Jurkat, Clone E6-1 (cell line): ENCODE results near the gene MSL3B.
"Not testable (repeated sequence)": the region's sequence is repeated elsewhere in the genome, so short reads cannot be mapped to it uniquely, and the experiment has no call there.

Experiments
- DNase-seq: peaks from one replicate; pipeline ENCODE4 v3.0.0-alpha.2; 2011; ENCODE audit warnings: low read depth, low spot score
- H3K4me3 ChIP-seq: 2 replicates; pipeline ENCODE4 v1.5.1; 2011; ENCODE audit warnings: mild to moderate bottlenecking, low read length, control low read depth, moderate library complexity

Gene MSL3B

DNA sequence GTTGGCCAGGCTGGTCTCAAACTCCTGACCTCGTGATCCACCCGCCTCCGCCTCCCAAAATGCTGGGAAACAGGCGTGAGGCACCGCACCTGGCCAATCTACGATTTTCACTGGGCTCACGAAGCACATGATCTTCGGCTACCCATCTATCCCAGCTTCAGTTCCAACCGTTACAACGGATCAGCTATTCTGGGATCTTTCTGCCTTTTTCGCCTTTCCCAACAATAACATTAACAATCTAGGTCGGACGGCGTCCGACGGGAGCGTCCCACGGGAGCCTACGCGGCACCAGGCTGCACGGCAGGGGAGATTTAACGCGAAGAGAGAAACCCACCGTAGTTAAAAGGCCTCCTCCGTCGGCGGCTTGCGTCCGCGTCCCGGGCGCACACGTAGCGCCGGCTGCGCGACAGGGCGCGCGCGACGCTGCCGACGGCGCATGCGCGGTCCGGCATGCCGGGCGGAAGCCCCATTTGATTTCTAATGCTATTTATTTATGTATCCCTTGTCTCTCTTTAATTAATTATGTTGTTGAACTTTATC is at the start of gene MSL3B:
MSL3B (minus strand) TSS at position 394 of the 540 bp plus-strand sequence.
- DNase-seq, result peak; percentile 72
- H3K4me3 ChIP-seq, result peak within 1 kb of the TSS; percentile 86

DNA sequence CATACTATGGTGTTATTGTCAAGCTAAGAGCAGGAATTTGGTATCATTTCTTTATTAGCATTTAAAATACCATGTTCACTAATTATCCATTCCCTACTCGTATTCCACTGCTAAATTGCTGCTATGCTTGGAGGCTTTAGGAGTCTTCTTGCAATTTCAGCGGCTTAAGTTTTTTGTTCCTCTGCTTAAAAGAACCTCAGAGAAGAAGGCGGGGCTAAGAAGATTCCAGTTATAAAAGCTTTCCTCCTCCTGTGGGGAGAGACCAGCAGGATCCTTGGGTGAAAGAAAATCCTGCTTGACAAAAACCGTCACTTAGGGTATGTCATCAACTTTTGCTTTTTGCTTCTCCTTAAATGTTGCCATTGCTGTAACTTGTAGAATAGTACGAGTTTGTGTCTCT is 48.9 kb upstream of the MSL3B start, which contains the start of gene TRPM8:
TRPM8 (plus strand) TSS at position 258 of the 400 bp plus-strand sequence. CDS start 9,165 bp downstream, outside the sequence.
- no peak within 1 kb of the TSS for H3K4me3 ChIP-seq
- DNase-seq, result no peak

DNA sequence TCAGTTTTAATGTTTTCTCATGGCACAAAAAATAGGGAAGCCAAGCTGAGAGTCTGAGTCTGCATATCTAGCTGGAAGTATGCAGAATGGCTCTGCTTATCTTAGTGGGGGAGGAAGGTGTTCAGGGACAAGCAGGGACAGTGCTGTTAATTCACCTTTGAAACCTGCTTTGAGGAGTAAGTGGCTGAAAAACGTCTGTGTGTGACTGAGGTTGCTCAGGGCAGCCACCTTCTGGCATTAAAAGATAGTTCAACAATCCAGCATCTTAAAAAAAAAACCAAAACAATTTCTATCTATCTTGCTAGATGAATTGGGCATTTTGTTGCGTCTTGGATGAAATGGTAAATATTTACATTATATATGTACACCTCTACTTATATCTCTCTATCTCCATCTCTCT is 46.9 kb upstream of the MSL3B start:
- no peak for DNase-seq
- H3K4me3 ChIP-seq, result no peak overlapping the region

DNA sequence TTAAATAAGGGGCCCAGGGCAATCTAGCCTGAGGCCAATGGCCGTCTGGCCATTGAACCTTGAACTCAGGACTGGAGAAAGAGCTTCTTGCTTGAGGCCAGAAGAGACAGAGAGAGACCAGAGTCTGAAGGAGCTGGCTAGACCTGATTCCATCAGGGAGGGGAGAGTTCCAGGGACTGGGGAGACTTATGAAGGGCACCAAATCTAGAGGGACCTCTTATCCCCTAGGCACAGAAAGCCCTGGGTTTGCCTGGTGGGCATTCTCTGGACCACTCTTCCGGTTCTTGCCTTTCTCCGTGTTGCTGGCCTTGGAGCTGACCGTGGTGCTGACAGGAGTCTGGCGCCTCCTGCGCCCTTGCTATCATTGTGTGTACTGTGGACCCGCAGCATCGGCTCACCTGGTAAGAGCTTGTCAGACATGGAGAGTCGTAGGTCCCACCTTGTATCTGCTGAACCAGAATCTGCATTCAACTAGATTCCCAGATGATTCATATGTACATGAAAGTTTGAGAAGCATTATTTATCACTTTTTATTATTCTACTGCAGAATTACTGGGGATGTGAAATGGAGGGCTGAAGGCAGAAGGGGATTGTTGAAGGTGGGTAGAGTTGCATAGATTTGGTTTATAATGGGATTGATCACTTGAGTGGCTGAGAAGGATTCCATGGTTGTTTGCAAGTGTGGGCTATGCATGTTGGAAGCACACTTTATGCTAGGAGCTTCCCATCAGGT is 44.7 kb upstream of the MSL3B start:
- no peak overlapping the region for H3K4me3 ChIP-seq
- peak; percentile 17 for DNase-seq

DNA sequence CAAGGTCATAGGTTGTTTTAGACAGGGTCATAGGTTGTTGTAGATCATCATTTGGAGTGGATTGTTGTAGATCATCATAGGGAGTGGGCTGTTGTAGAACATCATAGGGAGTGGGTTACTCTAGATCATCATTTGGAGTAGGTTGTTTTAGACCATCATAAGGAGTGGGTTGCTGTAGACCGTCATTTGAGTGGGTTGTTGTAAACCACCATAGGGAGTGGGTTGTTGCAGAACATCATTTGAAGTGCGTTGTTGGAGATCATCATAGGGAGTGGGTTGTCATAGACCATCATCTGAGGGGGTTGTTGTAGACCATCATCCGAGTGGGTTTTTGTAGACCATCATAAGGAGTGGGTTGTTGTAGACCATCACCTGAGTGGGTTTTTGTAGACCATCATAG is 39.4 kb upstream of the MSL3B start:
- no peak overlapping the region for H3K4me3 ChIP-seq
- DNase-seq, result no peak

DNA sequence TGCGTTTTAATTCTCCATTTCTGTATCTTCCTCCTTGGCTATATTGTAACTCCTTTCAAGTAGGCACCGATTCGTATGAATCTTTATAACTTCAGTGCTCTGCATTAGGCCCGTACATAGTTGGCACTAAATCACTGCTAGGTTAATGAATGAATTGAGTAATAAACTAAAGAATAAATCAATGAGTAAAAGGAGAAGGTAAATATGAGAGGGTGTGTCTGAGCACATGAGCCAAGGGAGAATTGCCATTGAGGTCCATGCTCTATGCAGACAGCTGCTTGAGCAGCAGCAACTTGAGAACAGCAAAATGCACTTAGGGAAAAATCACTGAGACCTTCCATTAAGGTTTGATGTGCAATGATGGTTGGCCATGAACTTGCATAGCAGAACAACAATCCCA is 37.8 kb upstream of the MSL3B start:
- H3K4me3 ChIP-seq, result no peak overlapping the region
- DNase-seq, result no peak

DNA sequence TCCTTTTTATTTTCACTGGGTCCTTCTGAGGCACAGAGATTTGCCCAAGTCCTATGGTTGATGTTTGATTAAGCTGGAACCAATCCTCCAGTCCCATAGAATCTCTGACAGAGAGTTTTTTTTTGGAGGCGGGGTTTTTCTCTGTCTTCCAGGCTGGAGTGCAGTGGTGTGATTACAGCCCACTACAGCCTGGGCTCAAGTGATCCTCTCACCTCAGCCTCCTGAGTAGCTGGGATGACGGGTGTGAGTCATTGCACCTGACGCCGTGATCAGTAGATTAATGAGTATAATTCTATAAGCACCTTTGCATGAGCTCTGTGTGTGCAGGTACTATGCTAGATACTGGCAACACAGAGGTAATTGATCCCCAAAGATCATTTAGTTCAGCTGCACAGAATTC is 33.7 kb upstream of the MSL3B start:
- H3K4me3 ChIP-seq, result no peak overlapping the region
- DNase-seq, result no peak

DNA sequence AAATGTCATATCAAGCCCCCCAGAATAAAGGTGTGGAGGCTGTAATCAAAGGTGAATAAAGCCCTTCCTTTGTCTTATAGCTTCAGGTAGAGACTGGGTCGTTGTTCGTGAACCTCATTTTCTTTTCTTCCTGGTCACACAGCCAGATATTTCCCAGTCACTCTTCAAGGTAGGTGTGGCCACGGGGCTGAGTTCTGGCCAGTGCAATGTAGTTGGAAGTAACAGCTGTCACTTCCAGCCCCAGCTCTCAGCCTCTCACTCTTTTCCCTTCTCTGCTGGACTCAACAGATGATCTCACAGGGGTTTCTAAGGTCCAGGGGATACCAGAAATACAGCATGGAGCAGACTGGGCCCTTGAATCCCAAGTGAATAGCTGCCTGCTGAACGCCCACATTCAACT is 33.2 kb upstream of the MSL3B start:
- no peak for DNase-seq
- H3K4me3 ChIP-seq, result no peak overlapping the region

DNA sequence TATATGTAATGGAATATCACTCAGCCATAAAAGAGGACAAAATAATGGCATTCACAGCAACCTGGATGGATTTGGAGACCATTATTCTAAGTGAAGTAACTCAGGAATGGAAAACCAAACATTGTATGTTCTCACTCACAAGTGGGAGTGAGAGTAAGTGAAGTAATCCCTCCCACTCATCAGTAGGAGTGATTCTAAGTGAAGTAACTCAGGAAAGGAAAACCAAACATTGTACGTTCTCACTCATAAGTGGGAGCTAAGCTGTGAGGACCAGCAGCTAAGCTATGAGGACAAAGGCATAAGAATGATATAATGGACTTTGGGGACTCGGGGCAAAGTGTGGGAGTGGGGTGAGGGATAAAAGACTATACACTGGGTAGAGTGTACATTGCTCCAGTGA is 28.1 kb upstream of the MSL3B start:
- H3K4me3 ChIP-seq, result not testable (repeated sequence)

DNA sequence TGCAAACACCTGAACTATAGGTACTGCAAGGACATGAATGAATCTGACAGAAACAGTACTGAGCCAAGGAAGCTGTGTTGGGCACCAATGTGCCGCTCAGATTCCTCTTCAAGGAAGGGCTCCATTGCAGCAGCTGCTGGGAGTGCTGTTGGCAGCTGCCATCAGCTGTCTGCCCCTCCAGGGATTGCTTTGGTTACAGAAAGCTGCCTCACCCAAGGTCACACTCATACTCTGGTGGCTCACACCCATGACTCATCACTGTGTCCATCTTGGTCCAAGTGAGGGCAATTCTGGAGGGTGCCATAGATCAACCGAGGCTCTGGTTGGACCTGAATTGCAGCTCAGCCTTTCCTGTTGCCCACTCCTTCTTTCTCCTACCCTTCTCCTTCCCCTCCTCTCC is 24.6 kb upstream of the MSL3B start:
- DNase-seq, result no peak
- H3K4me3 ChIP-seq, result no peak overlapping the region

More for the DNA sequence above, 28.1 kb upstream of the MSL3B start:
- not testable (repeated sequence) for DNase-seq

DNA sequence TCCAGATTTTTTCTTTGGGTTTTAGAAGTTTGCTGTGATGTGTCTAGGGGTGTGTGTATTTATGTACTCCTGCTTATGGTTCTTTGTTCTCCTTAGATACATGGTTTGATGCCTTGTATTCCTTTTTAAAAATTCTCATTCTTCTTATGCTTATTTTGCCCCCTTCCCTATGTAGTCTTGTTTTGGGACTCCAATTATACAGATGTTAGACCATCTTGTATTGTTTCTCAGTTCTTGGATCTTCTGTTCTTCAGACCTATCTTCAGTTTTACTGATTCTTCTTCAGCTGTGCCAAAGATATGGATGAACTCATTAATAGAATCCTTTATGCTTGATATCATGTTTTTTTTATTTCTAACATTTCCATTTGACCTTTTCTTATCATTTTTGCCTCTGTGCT is 14.2 kb upstream of the MSL3B start:
- no peak overlapping the region for H3K4me3 ChIP-seq
- no peak for DNase-seq

DNA sequence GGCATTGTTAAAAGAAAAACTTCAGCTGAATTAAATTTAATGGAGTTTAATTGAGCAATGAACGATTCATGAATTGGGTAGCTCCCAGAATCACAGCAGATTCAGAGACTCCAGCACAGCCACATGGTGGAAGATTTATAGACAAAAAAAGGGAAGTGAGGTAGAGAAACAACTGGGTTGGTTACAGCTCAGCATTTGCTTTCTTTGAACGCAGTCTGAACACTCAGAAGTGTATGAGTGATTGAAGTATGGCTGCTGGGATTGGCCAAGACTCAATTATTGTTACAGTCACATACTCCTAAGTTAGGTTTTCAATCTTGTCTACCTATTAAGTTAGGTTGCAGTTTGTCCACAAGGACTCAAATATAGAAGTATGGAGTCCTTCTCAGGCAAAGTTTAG is 3.9 kb upstream of the MSL3B start:
- not testable (repeated sequence) for H3K4me3 ChIP-seq, DNase-seq

DNA sequence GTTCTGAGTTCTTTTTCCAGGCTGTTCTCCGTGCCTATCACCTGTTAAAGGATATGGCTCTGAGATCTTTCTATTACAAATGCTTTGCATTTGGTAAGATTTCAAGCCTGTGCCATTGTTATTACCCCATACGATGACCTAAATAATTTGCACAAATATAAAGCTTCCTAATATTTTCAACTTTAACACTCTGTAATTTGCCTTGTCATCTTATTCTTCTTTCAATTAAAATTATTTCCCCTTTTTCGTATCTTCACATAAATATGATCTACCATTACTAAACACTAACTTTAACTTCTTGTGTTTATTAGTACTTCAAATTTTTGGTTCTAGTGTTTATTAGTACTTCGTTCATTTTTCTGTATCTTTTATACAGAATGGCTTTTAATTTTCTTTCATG is 3.2 kb upstream of the MSL3B start:
- DNase-seq, result no peak
- no peak overlapping the region for H3K4me3 ChIP-seq

DNA sequence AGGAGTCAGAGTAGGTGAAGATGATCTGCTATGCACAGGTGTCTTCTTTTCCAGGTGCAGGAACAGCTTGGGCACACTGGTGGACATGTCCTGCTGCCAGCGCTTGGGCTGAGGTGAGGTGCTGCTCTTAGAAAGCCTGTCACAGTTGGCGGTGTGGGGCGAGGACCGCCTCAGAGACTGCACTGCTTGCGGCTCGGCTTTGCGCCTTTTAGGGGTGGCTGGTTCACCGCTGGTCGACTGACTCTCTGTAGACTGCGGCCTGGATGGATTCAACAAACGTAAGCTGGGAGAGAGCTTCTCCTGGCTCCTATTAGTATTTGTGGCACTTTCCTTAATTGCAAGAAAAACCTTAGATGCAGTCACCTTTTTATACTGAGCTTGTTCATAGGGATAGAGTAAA is 1.7 kb downstream of the MSL3B start:
- DNase-seq, result no peak
- H3K4me3 ChIP-seq, result no peak overlapping the region

DNA sequence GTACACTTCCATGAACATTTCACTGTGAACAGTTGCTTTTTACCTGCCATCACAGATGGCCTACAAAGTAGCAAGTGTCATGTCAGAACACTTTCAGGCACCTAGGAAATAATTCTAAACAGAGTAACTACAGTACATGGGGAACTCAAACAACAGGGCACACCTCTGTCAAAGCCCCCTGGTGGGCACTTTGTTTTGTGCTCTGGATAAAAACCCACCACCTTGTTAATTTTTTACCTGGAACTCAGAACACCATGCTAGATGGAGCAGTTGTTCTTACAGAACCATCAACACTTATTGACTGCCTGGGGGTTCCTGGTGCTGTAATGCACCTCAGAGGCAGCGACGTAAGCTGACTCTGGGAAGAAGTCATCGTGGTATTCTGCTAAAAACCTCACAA is 2.3 kb downstream of the MSL3B start:
- peak; percentile 41 for DNase-seq
- H3K4me3 ChIP-seq, result no peak overlapping the region

DNA sequence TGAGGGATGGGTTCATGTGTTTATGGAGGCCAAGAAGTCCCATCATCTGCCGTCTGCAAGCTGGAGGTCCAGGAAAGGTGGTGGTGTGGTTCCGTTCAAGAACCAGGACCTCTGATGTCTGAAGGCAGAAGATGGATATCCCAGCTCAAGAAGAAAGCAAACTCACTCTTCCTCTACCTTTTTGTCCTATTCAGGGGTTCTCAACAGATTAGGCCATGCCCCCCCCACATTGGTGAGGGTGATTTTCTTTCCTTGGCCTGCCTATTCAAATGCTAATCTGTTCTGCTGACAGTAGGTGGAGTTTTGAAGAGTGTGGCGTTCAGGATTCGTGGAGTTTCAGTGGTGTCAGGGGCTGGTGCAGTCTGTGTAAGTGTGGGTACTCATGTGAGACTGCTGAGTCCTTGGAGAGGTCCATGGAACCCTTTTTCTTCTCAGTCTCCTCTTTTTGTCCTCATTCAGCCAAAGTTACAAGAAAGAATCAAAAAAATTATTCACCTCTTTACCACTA is 5.9 kb downstream of the MSL3B start:
- no peak overlapping the region for H3K4me3 ChIP-seq
- peak; percentile 26 for DNase-seq

DNA sequence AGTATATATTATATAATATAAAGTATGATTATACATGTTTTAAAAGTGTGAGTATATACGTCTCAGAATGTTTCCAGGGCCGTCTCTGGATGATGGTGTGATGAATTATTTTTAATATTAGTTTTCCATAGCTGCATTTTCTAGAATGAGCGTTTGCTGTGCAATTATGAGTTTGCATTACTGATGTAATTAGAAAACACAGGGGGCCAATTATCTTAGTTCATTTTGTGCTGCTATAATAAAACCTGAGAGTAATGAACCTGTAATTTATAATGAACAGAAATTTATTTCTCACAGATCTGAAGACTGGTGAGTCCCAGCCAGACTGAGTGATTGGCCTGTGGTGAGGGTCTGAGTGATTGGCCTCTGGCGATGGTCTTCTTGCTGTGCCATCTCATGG is 9.9 kb downstream of the MSL3B start:
- no peak for DNase-seq
- no peak overlapping the region for H3K4me3 ChIP-seq

DNA sequence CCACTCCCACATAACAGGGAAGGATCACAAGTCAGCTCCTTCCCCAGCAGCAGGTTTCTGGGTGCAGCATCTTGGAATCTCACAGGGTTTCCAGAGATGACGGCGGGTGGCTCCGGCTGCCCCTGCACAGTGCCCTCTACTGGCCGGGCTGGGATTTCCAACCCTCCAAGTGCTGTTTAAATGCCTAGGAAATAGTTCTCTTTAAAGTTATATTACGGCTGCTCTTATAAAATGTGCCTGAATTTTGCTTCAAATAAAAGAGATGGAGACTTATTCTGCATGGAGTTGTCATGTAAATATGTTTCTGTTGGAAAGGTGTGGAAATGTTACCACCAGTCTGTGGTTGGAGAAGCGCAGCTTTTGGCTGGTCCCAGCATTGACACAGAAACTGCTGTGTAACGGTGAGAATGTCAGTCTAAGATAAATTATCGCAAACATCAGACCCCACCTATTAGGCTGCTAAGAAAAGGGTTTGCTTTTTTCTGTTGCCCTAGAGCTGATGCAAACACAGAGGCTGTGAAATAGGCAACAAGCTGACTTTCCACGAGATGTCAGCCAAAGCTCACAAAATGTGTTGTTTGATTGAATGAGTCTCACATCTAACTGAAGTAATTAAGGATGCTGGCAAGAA is 10.6 kb downstream of the MSL3B start:
- no peak overlapping the region for H3K4me3 ChIP-seq
- no peak for DNase-seq

DNA sequence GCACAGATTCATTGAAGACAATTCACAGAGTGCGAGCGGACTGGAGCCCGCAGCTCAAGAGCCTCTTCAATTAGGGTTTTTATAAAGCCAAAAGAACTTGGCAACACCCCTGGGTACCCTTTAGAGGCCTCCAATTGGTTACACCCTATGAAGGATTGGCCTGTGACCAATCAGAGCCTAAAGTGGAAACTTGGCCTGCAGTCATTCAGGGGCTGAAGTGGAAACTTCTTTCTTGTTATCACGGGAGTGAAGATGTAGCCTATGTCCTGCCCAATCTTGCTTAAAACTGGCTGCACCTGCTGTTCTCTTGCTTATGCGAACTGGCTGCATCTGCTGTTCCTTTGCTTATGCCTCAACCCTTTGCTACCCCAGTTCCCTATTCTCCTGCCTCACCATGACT is 12.0 kb downstream of the MSL3B start:
- no peak overlapping the region for H3K4me3 ChIP-seq
- peak; percentile 28 for DNase-seq

DNA sequence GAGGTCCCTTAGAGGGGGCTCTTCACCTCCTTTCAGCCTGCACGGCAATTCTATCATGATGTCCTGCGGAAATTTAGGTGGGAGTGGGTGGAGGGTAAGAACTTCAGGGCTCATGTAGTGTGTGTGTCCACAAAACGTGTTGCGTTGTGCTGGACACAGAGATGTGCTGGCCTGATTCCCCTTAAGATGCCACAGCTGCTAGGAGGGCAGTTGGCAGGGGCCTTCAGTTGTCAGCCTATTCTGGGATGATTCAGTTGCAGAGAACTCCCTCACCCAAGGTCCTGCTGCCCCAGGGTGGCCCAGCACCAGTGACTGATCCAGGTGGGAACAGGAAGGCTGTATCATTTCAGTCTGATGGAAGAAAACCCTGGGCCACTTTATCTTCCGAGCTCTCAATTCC is 12.8 kb downstream of the MSL3B start:
- no peak for DNase-seq
- H3K4me3 ChIP-seq, result no peak overlapping the region
